A673 (cell line): ENCODE data around the gene TTC7B. TPM values are rescaled to one million over a fixed set of nuclear protein-coding genes. Genes with fewer than 3 reads are reported as not detected.

Experiments
- BruUV-seq: library from RNA; stranded (reverse); fragments of 400-500 nt; replicated peaks from 2 replicates; lab custom pipeline; 2021; lab: Mats Ljungman, UMichigan
- CTCF ChIA-PET: fragments of 300-600 bp; sonication (Branson Sonifier 250); formaldehyde crosslinking; loops from one replicate; lab custom pipeline; 2022; ENCODE audit warnings: antibody characterized with exemption; lab: Charles Lee
- POLR2A ChIA-PET: fragments of 300-600 bp; sonication (Branson Sonifier 250); formaldehyde crosslinking; loops from one replicate; lab custom pipeline; 2022; ENCODE audit warnings: antibody characterized with exemption; ENCODE audit not compliant: low non-redundant PET; lab: Charles Lee
- DNase-seq: peaks from one replicate; pipeline ENCODE4 v3.0.0-alpha.2; 2015; ENCODE audit warnings: low spot score
- H3K27ac ChIP-seq: fragments of 200-600 bp; sonication (generic); 2 replicates; pipeline ENCODE4 v1.5.1; 2016; ENCODE audit warnings: mixed run types, low read depth, mild to moderate bottlenecking, mixed read lengths, antibody characterized with exemption, low read length; ENCODE audit not compliant: poor library complexity, severe bottlenecking
- H3K27me3 ChIP-seq: fragments of 200-600 bp; sonication (generic); replicated peaks from 2 replicates; pipeline ENCODE4 v1.6.1; 2017; ENCODE audit warnings: mixed run types, low read depth, mild to moderate bottlenecking, mixed read lengths, antibody characterized with exemption, low read length; ENCODE audit not compliant: insufficient read depth, poor library complexity
- H3K36me3 ChIP-seq: fragments of 200-600 bp; sonication (generic); 2 replicates; pipeline ENCODE4 v1.6.1; 2016; ENCODE audit warnings: mixed run types, mild to moderate bottlenecking, mixed read lengths, antibody characterized with exemption, low read length; ENCODE audit not compliant: insufficient read depth, poor library complexity, severe bottlenecking
- H3K4me1 ChIP-seq: fragments of 200-600 bp; sonication (generic); 2 replicates; pipeline ENCODE4 v1.6.1; 2017; ENCODE audit warnings: mixed run types, mild to moderate bottlenecking, mixed read lengths, antibody characterized with exemption, low read length; ENCODE audit not compliant: insufficient read depth, poor library complexity, severe bottlenecking
- H3K4me3 ChIP-seq: fragments of 200-600 bp; sonication (generic); 2 replicates; pipeline ENCODE4 v1.5.1; 2016; ENCODE audit warnings: low read depth, mixed run types, mild to moderate bottlenecking, mixed read lengths, low read length; ENCODE audit not compliant: poor library complexity, severe bottlenecking
- H3K9me3 ChIP-seq: fragments of 200-600 bp; sonication (generic); 2 replicates; pipeline ENCODE4 v1.6.1; 2016; ENCODE audit warnings: mixed run types, low read depth, mild to moderate bottlenecking, mixed read lengths, antibody characterized with exemption, low read length; ENCODE audit not compliant: poor library complexity, severe bottlenecking
- EZH2 ChIP-seq: fragments of 200-600 bp; sonication (generic); IDR thresholded peaks from 2 replicates; pipeline ENCODE4 v1.6.1; 2017; ENCODE audit warnings: borderline replicate concordance, low read depth, mild to moderate bottlenecking, mixed read lengths, antibody characterized with exemption, low read length; ENCODE audit not compliant: poor library complexity, severe bottlenecking
- intact Hi-C: fragments of 100-400 bp; cut with micrococcal nuclease; formaldehyde crosslinking; loops from one replicate; pipeline ENCODE4 v1.10.0; 2022; ENCODE audit not compliant: unreplicated experiment
- total RNA-seq: library from RNA; stranded (reverse); gene quantifications from 2 replicates; pipeline ENCODE4 v1.2.3, GENCODE V29; 2021
- TF ChIP-seq, protein P1 (sequence below): fragments of 300-800, 200-600 bp; sonication (generic); conservative IDR thresholded peaks from 2 replicates; pipeline ENCODE4 v1.5.1; 2017; ENCODE audit warnings: low read depth, mild to moderate bottlenecking, antibody characterized with exemption, low read length, moderate library complexity, mixed read lengths

TTC7B gene
- total RNA-seq, 1 experiment from 2014 or later: 39.2 TPM

DNA sequence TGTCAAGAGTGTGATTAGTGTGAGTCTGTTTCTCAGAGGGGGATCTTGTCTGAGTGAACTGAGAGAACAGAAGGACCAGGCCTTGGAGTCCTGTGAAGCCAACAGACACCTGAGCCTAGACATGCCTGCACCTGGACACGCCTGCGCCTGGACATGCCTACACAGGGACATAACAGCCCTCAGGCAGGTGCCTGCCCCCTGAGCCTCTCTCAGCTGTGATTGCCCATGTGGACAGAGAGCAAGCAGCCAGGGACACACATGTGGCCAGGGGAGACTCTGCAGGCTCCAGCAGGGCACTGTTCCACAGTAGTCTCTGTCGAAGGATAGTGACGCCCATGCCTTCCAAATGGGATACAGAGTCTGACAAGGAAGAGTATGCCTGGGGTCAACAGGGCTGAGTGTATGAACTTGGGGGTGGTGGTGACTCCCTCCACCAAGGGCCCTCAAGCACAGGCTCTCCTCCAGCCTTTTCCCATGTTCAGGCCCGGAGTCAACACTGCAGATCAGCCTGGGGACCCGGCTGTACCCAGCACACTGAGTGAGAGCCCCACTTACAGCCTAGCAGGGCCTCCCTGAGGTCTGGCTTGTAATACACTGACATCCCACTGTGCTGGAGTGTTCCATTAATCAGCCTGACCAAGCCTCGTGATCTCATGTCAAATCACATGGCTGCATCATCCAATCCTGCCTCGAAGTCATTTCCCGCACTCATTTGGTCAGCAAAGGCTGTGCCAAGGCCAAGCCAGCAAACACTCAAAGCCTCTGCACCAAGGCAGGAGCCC is 246.4 kb downstream of the TTC7B start:
- H3K36me3 ChIP-seq: no peaks in the 10 kb centered on the region
- intact Hi-C loops: no loop called here
- no peak overlapping the region for H3K4me3 ChIP-seq
- no peaks in the 10 kb centered on the region for H3K27me3 ChIP-seq
- POLR2A ChIA-PET: no interaction called here
- no peak for DNase-seq
- H3K27ac ChIP-seq: no peak overlapping the region
- no peaks in the 10 kb centered on the region for H3K4me1 ChIP-seq
- CTCF ChIA-PET: no interaction called here
- TF ChIP-seq, protein P1, sequence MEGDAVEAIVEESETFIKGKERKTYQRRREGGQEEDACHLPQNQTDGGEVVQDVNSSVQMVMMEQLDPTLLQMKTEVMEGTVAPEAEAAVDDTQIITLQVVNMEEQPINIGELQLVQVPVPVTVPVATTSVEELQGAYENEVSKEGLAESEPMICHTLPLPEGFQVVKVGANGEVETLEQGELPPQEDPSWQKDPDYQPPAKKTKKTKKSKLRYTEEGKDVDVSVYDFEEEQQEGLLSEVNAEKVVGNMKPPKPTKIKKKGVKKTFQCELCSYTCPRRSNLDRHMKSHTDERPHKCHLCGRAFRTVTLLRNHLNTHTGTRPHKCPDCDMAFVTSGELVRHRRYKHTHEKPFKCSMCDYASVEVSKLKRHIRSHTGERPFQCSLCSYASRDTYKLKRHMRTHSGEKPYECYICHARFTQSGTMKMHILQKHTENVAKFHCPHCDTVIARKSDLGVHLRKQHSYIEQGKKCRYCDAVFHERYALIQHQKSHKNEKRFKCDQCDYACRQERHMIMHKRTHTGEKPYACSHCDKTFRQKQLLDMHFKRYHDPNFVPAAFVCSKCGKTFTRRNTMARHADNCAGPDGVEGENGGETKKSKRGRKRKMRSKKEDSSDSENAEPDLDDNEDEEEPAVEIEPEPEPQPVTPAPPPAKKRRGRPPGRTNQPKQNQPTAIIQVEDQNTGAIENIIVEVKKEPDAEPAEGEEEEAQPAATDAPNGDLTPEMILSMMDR: no peak
- TF ChIP-seq EZH2: no peak
- no peaks in the 10 kb centered on the region for H3K9me3 ChIP-seq
- no TSS peak for BruUV-seq

DNA sequence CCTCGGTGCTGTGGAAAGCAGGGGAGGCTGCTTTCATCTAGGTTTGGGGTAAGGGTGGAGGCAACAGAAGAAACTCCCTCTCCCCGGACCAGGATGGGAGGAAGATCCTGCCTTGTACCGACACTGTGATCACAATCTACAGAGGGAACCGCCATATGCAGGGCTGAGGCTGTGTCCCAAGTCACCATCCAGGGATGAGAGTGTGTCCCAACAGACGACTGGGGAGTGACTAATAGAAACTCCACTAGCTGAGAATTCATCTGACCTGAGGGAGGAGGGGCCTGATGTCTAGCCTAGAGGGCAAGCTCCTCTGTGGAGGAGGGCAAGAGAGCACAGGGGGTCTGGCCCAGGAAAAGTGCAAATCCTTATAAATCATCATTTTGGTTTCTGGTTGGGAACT is 247.0 kb downstream of the TTC7B start:
- Histone ChIP-seq H3K4me3 (no peak overlapping the region), H3K9me3 (no peaks in the 10 kb centered on the region), H3K27ac (no peak overlapping the region), H3K27me3 (no peaks in the 10 kb centered on the region), H3K4me1 (no peaks in the 10 kb centered on the region), H3K36me3 (no peaks in the 10 kb centered on the region)
- no peak for DNase-seq
- no peak for TF ChIP-seq EZH2
- TF ChIP-seq, protein P1: no peak
- CTCF ChIA-PET: no interaction called here
- BruUV-seq: no TSS peak
- intact Hi-C loops: no loop called here
- POLR2A ChIA-PET: no interaction called here

DNA sequence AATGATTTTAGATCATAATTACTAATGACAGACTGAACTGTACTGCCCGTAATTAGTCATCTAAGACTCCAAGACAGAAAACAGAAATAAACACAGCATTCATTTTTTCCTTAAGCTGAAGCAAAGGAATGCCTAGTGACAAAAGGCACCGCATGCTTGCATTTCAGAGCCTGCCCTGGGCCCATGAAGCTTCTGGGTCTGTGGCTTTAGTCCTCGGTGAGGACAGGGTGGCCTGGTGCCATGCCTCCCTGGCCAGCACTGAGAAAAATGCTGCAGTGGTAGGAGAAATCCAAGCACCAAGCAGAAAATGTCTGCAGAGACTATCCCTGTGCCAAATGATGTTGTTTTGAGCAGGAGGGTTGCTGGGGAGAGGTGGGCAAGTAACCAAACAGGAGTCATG is 247.8 kb downstream of the TTC7B start:
- POLR2A ChIA-PET: no interaction called here
- no peaks in the 10 kb centered on the region for H3K27me3 ChIP-seq

More for the DNA sequence above, 247.8 kb downstream of the TTC7B start:
- CTCF ChIA-PET: no interaction called here
- no peak for DNase-seq
- H3K9me3 ChIP-seq: no peaks in the 10 kb centered on the region
- H3K4me3 ChIP-seq: no peak overlapping the region
- BruUV-seq: no TSS peak
- no peak overlapping the region for H3K27ac ChIP-seq
- TF ChIP-seq, protein P1: no peak
- TF ChIP-seq EZH2: no peak
- no peaks in the 10 kb centered on the region for H3K36me3 ChIP-seq
- intact Hi-C loops: no loop called here
- H3K4me1 ChIP-seq: no peaks in the 10 kb centered on the region
